GM12878 (cell line): ENCODE data around the gene IFT88.

Source experiments
- CTCF ChIP-seq, 3 experiments: IDR thresholded peaks in 2 of 3; conservative IDR thresholded peaks in 1 of 3; 2 replicates each; pipeline ENCODE4 v1.5.1; 2011; ENCODE audit warnings: low read depth in 3 of 3, low read length in 3 of 3, mild to moderate bottlenecking in 3 of 3, control low read depth in 2 of 3, moderate library complexity in 2 of 3, inconsistent platforms in 1 of 3, mixed read lengths in 1 of 3; ENCODE audit not compliant: control insufficient read depth in 2 of 3, insufficient read depth in 1 of 3; ENCODE audit errors: extremely low read depth in 1 of 3
- CUX1 ChIP-seq: IDR thresholded peaks from 2 replicates; pipeline ENCODE4 v1.6.1; 2012; ENCODE audit warnings: improper control_type of control experiment, low read depth, low read length; ENCODE audit not compliant: insufficient replicate concordance
- JUND ChIP-seq: IDR thresholded peaks from 2 replicates; pipeline ENCODE4 v1.6.1; 2012; ENCODE audit warnings: low read depth, mild to moderate bottlenecking, low read length, improper control_type of control experiment, moderate library complexity
- LARP7 ChIP-seq: fragments of 450-650 bp; IDR thresholded peaks from 2 replicates; pipeline ENCODE4 v1.6.1; 2017; ENCODE audit warnings: mild to moderate bottlenecking
- RAD21 ChIP-seq: IDR thresholded peaks from 2 replicates; pipeline ENCODE4 v1.6.1; 2011; ENCODE audit warnings: mild to moderate bottlenecking, low read depth, low read length, moderate library complexity; ENCODE audit not compliant: insufficient read depth
- SMAD1 ChIP-seq: fragments of 450-650 bp; IDR thresholded peaks from 2 replicates; pipeline ENCODE4 v1.6.1; 2018; ENCODE audit warnings: mild to moderate bottlenecking, low read depth; ENCODE audit not compliant: partially characterized antibody
- ZNF274 ChIP-seq: IDR thresholded peaks from one replicate; pipeline ENCODE4 v1.8.0; 2011; ENCODE audit not compliant: insufficient read length, insufficient read depth

GRCh38 chr13:20704459-20705069, 137.6 kb downstream of the IFT88 start:
- no peak for TF ChIP-seq ZNF274
- TF ChIP-seq JUND: no peak
- no peak for TF ChIP-seq LARP7
- TF ChIP-seq SMAD1: no peak
- no peak for TF ChIP-seq CTCF (IDR thresholded peaks at IDR 0.05 in 2 of 3, conservative IDR thresholded peaks at IDR 0.05 in 1 of 3; ENCODE audit: control insufficient read depth in 2 of 3, extremely low read depth in 1 of 3, insufficient read depth in 1 of 3, low read depth in 3 of 3, low read length in 3 of 3)
- no peak for TF ChIP-seq CUX1
- no peak for TF ChIP-seq RAD21
